Measurements from ENCODE around the gene CHD9NB.
"Not testable (repeated sequence)": the region's sequence is repeated elsewhere in the genome, so short reads cannot be mapped to it uniquely, and the experiment has no call there.

CHD9NB gene

GRCh38 chr16:53081032-53081424, 28.3 kb upstream of the CHD9NB start:
- peaks cover 36% of the 10 kb centered on the region for H3K4me1 ChIP-seq (ENCODE audit: control insufficient read depth, insufficient read depth, low read length)
- no peaks in the 10 kb centered on the region for H3K9me3 ChIP-seq (ENCODE audit: control insufficient read depth, insufficient read depth, low read length)
- H3K36me3 ChIP-seq (ENCODE audit: control insufficient read depth, insufficient read depth, low read length) = no peaks in the 10 kb centered on the region
- H3K4me3 ChIP-seq (ENCODE audit: low read depth, low read length) = peak overlapping the region; percentile 18
- H3K27me3 ChIP-seq (ENCODE audit: control insufficient read depth, insufficient read depth, low read length) = no peaks in the 10 kb centered on the region
- no peak overlapping the region for H3K9ac ChIP-seq (ENCODE audit: low read depth, low read length)

DNA sequence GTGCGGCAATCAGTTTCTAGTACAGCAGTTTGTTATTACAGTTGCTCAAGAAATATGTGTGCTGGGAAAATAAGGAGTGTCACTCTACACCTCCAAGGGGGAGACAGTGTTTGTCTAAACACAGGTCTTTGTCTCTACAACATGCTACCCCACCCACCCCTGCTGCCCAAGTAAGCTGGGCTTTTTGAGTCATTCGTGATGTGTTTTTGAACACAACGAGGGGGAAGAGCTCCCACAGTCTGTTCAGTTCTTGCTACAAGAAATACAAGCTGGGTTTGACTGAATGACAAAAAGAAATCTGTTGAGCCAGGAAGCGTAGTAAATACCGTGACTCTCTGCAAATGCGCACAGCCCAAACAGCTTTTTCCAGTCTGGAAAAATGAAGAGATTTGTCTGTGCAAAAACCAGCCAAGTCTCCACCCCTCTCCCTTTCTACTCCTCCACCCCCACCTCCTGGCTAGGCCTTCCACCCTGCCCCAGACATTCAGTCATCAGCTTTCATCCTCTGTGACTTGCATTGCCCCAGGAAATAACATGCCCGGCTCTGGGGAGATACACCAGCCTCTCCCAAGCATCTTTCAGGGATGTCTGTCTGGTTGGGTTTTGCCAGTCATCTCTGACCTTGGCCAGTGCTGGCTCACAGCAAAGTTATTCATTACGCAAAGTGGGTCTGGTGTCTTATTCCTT, 27.8 kb upstream of the CHD9NB start:
- peak overlapping the region; percentile 16 for H3K9ac ChIP-seq (ENCODE audit: low read depth, low read length)

DNA sequence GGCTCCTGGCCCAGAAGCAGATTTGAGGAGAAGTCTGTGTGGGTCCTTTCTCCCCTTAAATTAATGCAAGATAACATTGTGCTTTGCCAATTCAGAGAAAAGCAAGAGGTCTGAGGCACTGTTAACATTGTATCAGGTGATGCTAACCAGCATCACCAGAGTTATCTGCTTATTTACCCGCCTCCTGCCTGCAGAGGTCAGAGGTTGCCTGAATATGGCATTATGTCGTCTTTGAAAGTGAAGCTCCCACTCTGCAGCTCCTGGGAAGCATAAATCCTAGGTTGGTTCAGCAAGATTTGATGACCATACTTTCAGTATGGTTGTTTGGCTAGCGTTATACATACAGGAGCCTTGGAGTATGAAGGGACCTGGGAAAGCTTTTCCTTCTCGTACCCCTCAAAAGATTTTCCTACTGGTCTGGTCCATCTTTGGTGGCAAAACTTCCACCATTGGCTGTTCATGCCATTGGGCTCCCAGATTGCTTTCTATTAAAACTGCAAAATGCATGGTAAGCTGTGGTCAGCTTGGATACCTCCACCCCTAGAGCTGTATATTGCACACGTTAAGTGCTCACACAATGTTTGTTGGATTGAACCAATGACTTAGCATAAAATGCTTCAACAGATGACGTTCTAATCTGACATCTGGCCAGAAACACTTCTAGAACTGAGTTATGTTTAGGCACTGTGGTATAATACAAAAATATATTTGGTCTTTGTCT, 26.2 kb upstream of the CHD9NB start:
- peaks cover 25% of the 10 kb centered on the region for H3K4me1 ChIP-seq (ENCODE audit: control insufficient read depth, insufficient read depth, low read length)
- no peaks in the 10 kb centered on the region for H3K9me3 ChIP-seq (ENCODE audit: control insufficient read depth, insufficient read depth, low read length)
- H3K4me3 ChIP-seq (ENCODE audit: low read depth, low read length) = no peak overlapping the region
- no peak overlapping the region for H3K9ac ChIP-seq (ENCODE audit: low read depth, low read length)
- no peaks in the 10 kb centered on the region for H3K27me3 ChIP-seq (ENCODE audit: control insufficient read depth, insufficient read depth, low read length)
- H3K36me3 ChIP-seq (ENCODE audit: control insufficient read depth, insufficient read depth, low read length) = no peaks in the 10 kb centered on the region

More for the DNA sequence above, 27.8 kb upstream of the CHD9NB start:
- peak overlapping the region; percentile 18 for H3K4me3 ChIP-seq (ENCODE audit: low read depth, low read length)
- no peaks in the 10 kb centered on the region for H3K9me3 ChIP-seq (ENCODE audit: control insufficient read depth, insufficient read depth, low read length)
- H3K27me3 ChIP-seq (ENCODE audit: control insufficient read depth, insufficient read depth, low read length) = no peaks in the 10 kb centered on the region
- H3K36me3 ChIP-seq (ENCODE audit: control insufficient read depth, insufficient read depth, low read length) = no peaks in the 10 kb centered on the region
- peaks cover 30% of the 10 kb centered on the region for H3K4me1 ChIP-seq (ENCODE audit: control insufficient read depth, insufficient read depth, low read length)

- H3K36me3 ChIP-seq (ENCODE audit: control insufficient read depth, insufficient read depth, low read length) = no peaks in the 10 kb centered on the region
- peaks cover 25% of the 10 kb centered on the region for H3K4me1 ChIP-seq (ENCODE audit: control insufficient read depth, insufficient read depth, low read length)
- no peak overlapping the region for H3K4me3 ChIP-seq (ENCODE audit: low read depth, low read length)
- no peak overlapping the region for H3K9ac ChIP-seq (ENCODE audit: low read depth, low read length)
- H3K9me3 ChIP-seq (ENCODE audit: control insufficient read depth, insufficient read depth, low read length) = peaks cover 4% of the 10 kb centered on the region
- H3K27me3 ChIP-seq (ENCODE audit: control insufficient read depth, insufficient read depth, low read length) = no peaks in the 10 kb centered on the region
These were observed 25.6 kb upstream of the CHD9NB start for GRCh38 chr16:53078247-53078646.

GRCh38 chr16:53075461-53075860, 22.8 kb upstream of the CHD9NB start:
- not testable (repeated sequence) for H3K4me3 ChIP-seq (ENCODE audit: low read depth, low read length); H3K36me3 ChIP-seq (ENCODE audit: control insufficient read depth, insufficient read depth, low read length); H3K4me1 ChIP-seq (ENCODE audit: control insufficient read depth, insufficient read depth, low read length); H3K9ac ChIP-seq (ENCODE audit: low read depth, low read length); H3K9me3 ChIP-seq (ENCODE audit: control insufficient read depth, insufficient read depth, low read length); H3K27me3 ChIP-seq (ENCODE audit: control insufficient read depth, insufficient read depth, low read length)

DNA sequence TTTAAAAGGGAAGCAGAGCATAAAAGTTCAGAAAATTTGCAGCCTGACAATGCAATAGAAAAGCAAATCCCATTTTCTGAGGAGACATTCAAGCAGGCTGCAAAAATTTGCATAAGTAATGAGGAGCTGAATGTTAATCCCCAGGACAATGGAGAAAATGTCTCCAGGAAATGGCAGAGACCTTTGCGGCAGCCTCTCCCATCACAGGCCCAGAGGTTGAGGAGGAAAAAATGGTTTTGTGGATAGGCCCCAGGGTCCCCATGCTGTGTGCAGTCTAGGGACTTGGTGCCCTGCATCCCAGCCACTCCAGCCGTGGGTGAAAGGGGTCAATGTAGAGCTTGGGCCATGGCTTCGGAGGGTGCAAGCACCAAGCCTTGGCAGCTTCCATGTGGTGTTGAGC, 21.6 kb upstream of the CHD9NB start:
- not testable (repeated sequence) for H3K9me3 ChIP-seq (ENCODE audit: control insufficient read depth, insufficient read depth, low read length); H3K4me3 ChIP-seq (ENCODE audit: low read depth, low read length); H3K36me3 ChIP-seq (ENCODE audit: control insufficient read depth, insufficient read depth, low read length); H3K4me1 ChIP-seq (ENCODE audit: control insufficient read depth, insufficient read depth, low read length); H3K9ac ChIP-seq (ENCODE audit: low read depth, low read length); H3K27me3 ChIP-seq (ENCODE audit: control insufficient read depth, insufficient read depth, low read length)

- Histone ChIP-seq H3K4me1 (ENCODE audit: control insufficient read depth, insufficient read depth, low read length) (no peaks in the 10 kb centered on the region), H3K9ac (ENCODE audit: low read depth, low read length) (no peak overlapping the region), H3K9me3 (ENCODE audit: control insufficient read depth, insufficient read depth, low read length) (peaks cover 4% of the 10 kb centered on the region), H3K27me3 (ENCODE audit: control insufficient read depth, insufficient read depth, low read length) (no peaks in the 10 kb centered on the region), H3K4me3 (ENCODE audit: low read depth, low read length) (no peak overlapping the region), H3K36me3 (ENCODE audit: control insufficient read depth, insufficient read depth, low read length) (no peaks in the 10 kb centered on the region)
These were observed 20.3 kb upstream of the CHD9NB start for GRCh38 chr16:53073022-53073421.

- Histone ChIP-seq H3K4me1 (ENCODE audit: control insufficient read depth, insufficient read depth, low read length) (no peaks in the 10 kb centered on the region), H3K4me3 (ENCODE audit: low read depth, low read length) (no peak overlapping the region), H3K9ac (ENCODE audit: low read depth, low read length) (no peak overlapping the region), H3K36me3 (ENCODE audit: control insufficient read depth, insufficient read depth, low read length) (no peaks in the 10 kb centered on the region), H3K9me3 (ENCODE audit: control insufficient read depth, insufficient read depth, low read length) (peaks cover 4% of the 10 kb centered on the region), H3K27me3 (ENCODE audit: control insufficient read depth, insufficient read depth, low read length) (no peaks in the 10 kb centered on the region)
These were observed 19.1 kb upstream of the CHD9NB start for GRCh38 chr16:53071748-53072301.

GRCh38 chr16:53069772-53070171, 17.1 kb upstream of the CHD9NB start:
- H3K4me3 ChIP-seq (ENCODE audit: low read depth, low read length) = no peak overlapping the region
- H3K9me3 ChIP-seq (ENCODE audit: control insufficient read depth, insufficient read depth, low read length) = peaks cover 4% of the 10 kb centered on the region
- H3K27me3 ChIP-seq (ENCODE audit: control insufficient read depth, insufficient read depth, low read length) = no peaks in the 10 kb centered on the region
- H3K4me1 ChIP-seq (ENCODE audit: control insufficient read depth, insufficient read depth, low read length) = no peaks in the 10 kb centered on the region
- H3K9ac ChIP-seq (ENCODE audit: low read depth, low read length) = no peak overlapping the region
- H3K36me3 ChIP-seq (ENCODE audit: control insufficient read depth, insufficient read depth, low read length) = no peaks in the 10 kb centered on the region

DNA sequence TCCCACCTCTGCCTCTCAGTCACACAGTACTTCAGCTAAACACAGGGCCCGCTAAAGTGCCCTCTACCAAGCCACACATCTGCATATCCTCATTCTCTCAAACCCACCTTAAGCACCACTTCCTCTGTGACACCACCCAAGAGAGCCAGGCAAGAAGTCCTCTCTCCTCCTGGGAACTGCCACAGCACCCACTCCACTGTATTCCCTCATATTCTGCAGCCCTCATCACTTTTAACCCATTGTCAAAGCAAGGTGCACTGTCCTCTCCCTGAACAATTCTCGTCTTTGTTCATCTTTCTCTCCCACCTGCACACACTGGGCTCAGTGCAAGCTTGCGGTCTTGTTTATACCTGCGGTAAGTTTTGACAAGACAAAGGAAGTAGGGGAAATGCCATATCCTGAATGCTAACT, 15.7 kb upstream of the CHD9NB start:
- Histone ChIP-seq H3K36me3 (ENCODE audit: control insufficient read depth, insufficient read depth, low read length) (no peaks in the 10 kb centered on the region), H3K27me3 (ENCODE audit: control insufficient read depth, insufficient read depth, low read length) (no peaks in the 10 kb centered on the region), H3K9me3 (ENCODE audit: control insufficient read depth, insufficient read depth, low read length) (peaks cover 1% of the 10 kb centered on the region), H3K4me3 (ENCODE audit: low read depth, low read length) (no peak overlapping the region), H3K9ac (ENCODE audit: low read depth, low read length) (no peak overlapping the region), H3K4me1 (ENCODE audit: control insufficient read depth, insufficient read depth, low read length) (no peaks in the 10 kb centered on the region)

DNA sequence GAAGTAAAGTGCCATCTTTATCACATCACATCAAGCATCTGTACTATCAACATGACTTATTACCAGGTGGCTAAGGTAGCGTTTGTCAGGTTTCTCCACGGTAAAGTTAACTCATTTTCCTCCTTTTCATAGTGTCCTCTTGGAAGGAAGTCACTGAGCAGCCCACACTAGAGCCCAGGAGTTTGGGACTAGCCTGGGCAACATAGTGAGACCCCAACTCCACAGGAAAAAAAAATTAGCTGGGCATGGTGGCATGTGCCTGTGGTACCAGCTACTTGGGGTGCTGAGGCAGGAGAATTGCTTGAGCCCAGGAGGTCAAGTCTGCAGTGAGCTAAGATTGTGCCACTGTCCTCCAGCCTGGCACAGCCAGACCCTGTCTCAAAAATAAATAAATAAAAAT, 15.0 kb upstream of the CHD9NB start:
- no peaks in the 10 kb centered on the region for H3K27me3 ChIP-seq (ENCODE audit: control insufficient read depth, insufficient read depth, low read length)
- no peaks in the 10 kb centered on the region for H3K9me3 ChIP-seq (ENCODE audit: control insufficient read depth, insufficient read depth, low read length)
- no peak overlapping the region for H3K9ac ChIP-seq (ENCODE audit: low read depth, low read length)
- H3K36me3 ChIP-seq (ENCODE audit: control insufficient read depth, insufficient read depth, low read length) = no peaks in the 10 kb centered on the region
- no peak overlapping the region for H3K4me3 ChIP-seq (ENCODE audit: low read depth, low read length)
- H3K4me1 ChIP-seq (ENCODE audit: control insufficient read depth, insufficient read depth, low read length) = no peaks in the 10 kb centered on the region

GRCh38 chr16:53065461-53066061, 12.9 kb upstream of the CHD9NB start:
- Histone ChIP-seq H3K9ac (ENCODE audit: low read depth, low read length) (no peak overlapping the region), H3K4me1 (ENCODE audit: control insufficient read depth, insufficient read depth, low read length) (peaks cover 6% of the 10 kb centered on the region), H3K4me3 (ENCODE audit: low read depth, low read length) (no peak overlapping the region), H3K9me3 (ENCODE audit: control insufficient read depth, insufficient read depth, low read length) (no peaks in the 10 kb centered on the region), H3K27me3 (ENCODE audit: control insufficient read depth, insufficient read depth, low read length) (no peaks in the 10 kb centered on the region), H3K36me3 (ENCODE audit: control insufficient read depth, insufficient read depth, low read length) (no peaks in the 10 kb centered on the region)

Data from iPS-15b (cell line).